Measurements from ENCODE around the gene LAMA2. TPM values are rescaled to one million over a fixed set of nuclear protein-coding genes. Genes with fewer than 3 reads are reported as not detected.

The LAMA2 gene
- polyA plus RNA-seq, 3 donors = not detected

GRCh38 chr6:128930321-128930720, 47.4 kb downstream of the LAMA2 start:
- H4K20me1 ChIP-seq (ENCODE audit: insufficient read depth, low read length) = no peaks in the 10 kb centered on the region
- H3K36me3 Mint-ChIP-seq = no peaks in the 10 kb centered on the region
- no peaks in the 10 kb centered on the region for H3K36me3 ChIP-seq (replicated peaks in 1 of 2; ENCODE audit: control insufficient read depth in 1 of 2, insufficient read depth in 2 of 2, low read length in 2 of 2)
- no peak overlapping the region for H3K4me3 ChIP-seq (replicated peaks in 1 of 3; ENCODE audit: low read depth in 2 of 3, low read length in 3 of 3)
- H3K27me3 Mint-ChIP-seq (ENCODE audit: low read depth in 3 of 3) = peaks cover 0 to 2% (median 1%) of the 10 kb centered on the region in 3 donors
- no peak overlapping the region for H3K4me3 Mint-ChIP-seq
- WGBS (ENCODE audit: insufficient coverage) = 79% methylated on average over 2 of the region's 5 CpGs
- no peak for TF ChIP-seq CTCF (IDR thresholded peaks at IDR 0.05)
- peaks cover 0 to 9% (median 4%) of the 10 kb centered on the region in 7 donors for H3K9me3 Mint-ChIP-seq
- intact Hi-C loops (cut with micrococcal nuclease) = no loop called here
- no peak overlapping the region for H3K9ac ChIP-seq (ENCODE audit: insufficient read depth, low read length, poor library complexity, severe bottlenecking)
- no peaks in the 10 kb centered on the region for H3K4me1 ChIP-seq (ENCODE audit: control insufficient read depth in 1 of 2, insufficient read depth in 2 of 2, low read length in 2 of 2)
- H3K4me1 Mint-ChIP-seq = no peaks in the 10 kb centered on the region
- no peak overlapping the region for H2AFZ ChIP-seq (ENCODE audit: insufficient read depth, low read depth, low read length, poor library complexity, severe bottlenecking)
- H3K79me2 ChIP-seq (ENCODE audit: insufficient read depth, low read length) = no peaks in the 10 kb centered on the region
- peaks cover 0 to 6% of the 10 kb centered on the region in 2 donors for H3K9me3 ChIP-seq (replicated peaks in 1 of 2; ENCODE audit: control insufficient read depth in 1 of 2, insufficient read depth in 1 of 2, low read length in 2 of 2)
- H3K27me3 ChIP-seq (ENCODE audit: control insufficient read depth in 2 of 2, insufficient read depth in 2 of 2, low read length in 2 of 2) = no peaks in the 10 kb centered on the region
- DNase-seq = no peak
- no peak overlapping the region for H3K4me2 ChIP-seq (replicated peaks; ENCODE audit: extremely low read depth, low read length, poor library complexity, severe bottlenecking)
- no peak overlapping the region for H3K27ac ChIP-seq (ENCODE audit: low read depth in 1 of 2, low read length in 2 of 2)
- H3K27ac Mint-ChIP-seq = no peak overlapping the region

GRCh38 chr6:128932061-128932460, 49.1 kb downstream of the LAMA2 start:
- no peak for TF ChIP-seq CTCF (IDR thresholded peaks at IDR 0.05)
- Mint-ChIP-seq H3K27ac (no peak overlapping the region), H3K27me3 (ENCODE audit: low read depth in 3 of 3) (peaks cover under 1 to 2% (median 1%) of the 10 kb centered on the region in 3 donors), H3K36me3 (no peaks in the 10 kb centered on the region), H3K9me3 (peaks cover 0 to 7% (median 4%) of the 10 kb centered on the region in 7 donors), H3K4me3 (no peak overlapping the region), H3K4me1 (no peaks in the 10 kb centered on the region)
- no peaks in the 10 kb centered on the region for H4K20me1 ChIP-seq (ENCODE audit: insufficient read depth, low read length)
- no peaks in the 10 kb centered on the region for H3K27me3 ChIP-seq (ENCODE audit: control insufficient read depth in 2 of 2, insufficient read depth in 2 of 2, low read length in 2 of 2)
- intact Hi-C loops (cut with micrococcal nuclease) = no loop called here
- no peak for DNase-seq
- no peak overlapping the region for H3K4me3 ChIP-seq (replicated peaks in 1 of 3; ENCODE audit: low read depth in 2 of 3, low read length in 3 of 3)
- H3K36me3 ChIP-seq (replicated peaks in 1 of 2; ENCODE audit: control insufficient read depth in 1 of 2, insufficient read depth in 2 of 2, low read length in 2 of 2) = no peaks in the 10 kb centered on the region
- H3K27ac ChIP-seq (ENCODE audit: low read depth in 1 of 2, low read length in 2 of 2) = no peak overlapping the region
- peaks cover 0 to 9% of the 10 kb centered on the region in 2 donors for H3K9me3 ChIP-seq (replicated peaks in 1 of 2; ENCODE audit: control insufficient read depth in 1 of 2, insufficient read depth in 1 of 2, low read length in 2 of 2)
- H3K4me1 ChIP-seq (ENCODE audit: control insufficient read depth in 1 of 2, insufficient read depth in 2 of 2, low read length in 2 of 2) = no peaks in the 10 kb centered on the region
- no peak overlapping the region for H3K4me2 ChIP-seq (replicated peaks; ENCODE audit: extremely low read depth, low read length, poor library complexity, severe bottlenecking)
- H2AFZ ChIP-seq (ENCODE audit: insufficient read depth, low read depth, low read length, poor library complexity, severe bottlenecking) = no peak overlapping the region
- WGBS (ENCODE audit: insufficient coverage) = no CpG with 5 or more reads among the region's 1 CpG
- H3K79me2 ChIP-seq (ENCODE audit: insufficient read depth, low read length) = no peaks in the 10 kb centered on the region
- H3K9ac ChIP-seq (ENCODE audit: insufficient read depth, low read length, poor library complexity, severe bottlenecking) = no peak overlapping the region
